Loucy (cell line): ENCODE measurements around the gene DAB1.

Source experiments
- H2AFZ ChIP-seq: fragments of 200-600 bp; sonication (generic); 2 replicates; pipeline ENCODE4 v1.6.0; 2016; ENCODE audit warnings: antibody characterized with exemption, mild to moderate bottlenecking, low read length, moderate library complexity
- H3F3A ChIP-seq: fragments of 200-600 bp; 2 replicates; pipeline ENCODE4 v1.6.0; 2016; ENCODE audit warnings: antibody characterized with exemption, low read depth, mild to moderate bottlenecking
- H3K27me3 ChIP-seq: fragments of 200-600 bp; sonication (generic); 2 replicates; pipeline ENCODE4 v1.6.1; 2014; ENCODE audit warnings: low read length, mild to moderate bottlenecking; ENCODE audit not compliant: insufficient read depth, poor library complexity, severe bottlenecking
- H3K36me3 ChIP-seq: fragments of 200-600 bp; sonication (generic); 2 replicates; pipeline ENCODE4 v1.6.1; 2016; ENCODE audit warnings: low read length; ENCODE audit not compliant: insufficient read depth
- H3K4me1 ChIP-seq: fragments of 200-600 bp; sonication (generic); 2 replicates; pipeline ENCODE4 v1.5.1; 2014; ENCODE audit warnings: low read length, mild to moderate bottlenecking; ENCODE audit not compliant: insufficient read depth, poor library complexity, severe bottlenecking
- H3K4me2 ChIP-seq: fragments of 200-600 bp; sonication (generic); 2 replicates; pipeline ENCODE4 v1.6.0; 2014; ENCODE audit warnings: antibody characterized with exemption, low read length, low read depth, mild to moderate bottlenecking; ENCODE audit not compliant: poor library complexity, severe bottlenecking
- H3K4me3 ChIP-seq: fragments of 200-600 bp; sonication (generic); 2 replicates; pipeline ENCODE4 v1.5.1; 2014; ENCODE audit warnings: low read length, mild to moderate bottlenecking, mixed read lengths; ENCODE audit not compliant: poor library complexity, severe bottlenecking
- H3K79me2 ChIP-seq: fragments of 200-600 bp; sonication (generic); 2 replicates; pipeline ENCODE4 v1.6.1; 2014; ENCODE audit warnings: low read length; ENCODE audit not compliant: insufficient read depth
- H3K9ac ChIP-seq: fragments of 200-600 bp; sonication (generic); 2 replicates; pipeline ENCODE4 v1.6.0; 2014; ENCODE audit warnings: mild to moderate bottlenecking, low read depth, low read length, moderate library complexity; ENCODE audit not compliant: poor library complexity, severe bottlenecking
- H3K9me2 ChIP-seq: fragments of 200-600 bp; sonication (generic); replicated peaks from 2 replicates; pipeline ENCODE4 v1.6.1; 2016; ENCODE audit warnings: low read depth, low read length, mixed read lengths
- H3K9me3 ChIP-seq: fragments of 200-600 bp; sonication (generic); 2 replicates; pipeline ENCODE4 v1.6.1; 2014; ENCODE audit warnings: mild to moderate bottlenecking, antibody characterized with exemption, low read length, low read depth; ENCODE audit not compliant: insufficient read depth
- H4K20me1 ChIP-seq: fragments of 200-600 bp; sonication (generic); 2 replicates; pipeline ENCODE4 v1.6.0; 2014; ENCODE audit warnings: antibody characterized with exemption, low read length, mild to moderate bottlenecking; ENCODE audit not compliant: insufficient read depth, poor library complexity, severe bottlenecking
- EZH2phosphoT487 ChIP-seq: fragments of 200-600 bp; IDR thresholded peaks from 2 replicates; pipeline ENCODE4 v1.6.1; 2018; ENCODE audit warnings: antibody characterized with exemption, mild to moderate bottlenecking, moderate library complexity, borderline replicate concordance
- TF ChIP-seq, protein P1 (sequence below): fragments of 200-600 bp; sonication (generic); conservative IDR thresholded peaks from 2 replicates; pipeline ENCODE4 v1.5.1; 2014; ENCODE audit warnings: mild to moderate bottlenecking, antibody characterized with exemption, low read length

The DAB1 gene

DNA sequence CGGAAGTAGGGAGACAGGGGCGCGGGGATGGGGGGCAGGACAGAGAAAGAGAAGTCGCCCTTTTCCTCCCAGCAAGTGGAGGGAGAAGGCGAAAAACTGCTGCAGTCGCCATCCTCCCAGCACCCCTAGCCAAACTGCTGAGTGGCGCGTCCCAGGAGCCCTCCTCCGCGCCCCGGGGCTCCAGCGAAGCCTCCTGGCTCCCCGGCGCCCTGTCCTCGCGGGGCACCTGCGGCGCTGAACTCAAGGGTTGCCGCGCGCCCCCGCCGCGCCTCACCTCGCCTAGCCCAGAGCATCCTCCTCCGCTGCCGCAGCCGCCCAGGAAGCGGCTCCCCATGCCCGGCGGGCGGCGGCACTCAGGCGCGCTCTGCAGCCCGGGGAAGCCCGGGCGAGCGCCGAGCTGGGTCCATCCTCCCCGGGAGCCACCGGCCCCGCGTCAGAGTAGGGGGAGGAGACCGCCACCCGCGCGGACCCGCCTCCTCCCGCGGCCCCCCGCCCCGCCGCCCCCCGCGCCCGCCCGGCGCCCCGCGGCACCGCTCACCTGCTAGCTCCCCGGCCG lies at the start of gene DAB1:
TSS of gene DAB1 (minus strand) at position 405 of the 556 bp plus-strand sequence. CDS start 133,030 bp downstream, outside the sequence.
- Histone ChIP-seq H3K9me3 (no peaks in the 10 kb centered on the region), H3F3A (no peaks in the 10 kb centered on the region), H3K27me3 (no peaks in the 10 kb centered on the region), H3K79me2 (no peaks in the 10 kb centered on the region), H3K9me2 (no peaks in the 10 kb centered on the region), H2AFZ (no peak within 1 kb of the TSS), H4K20me1 (no peaks in the 10 kb centered on the region), H3K4me2 (no peak within 1 kb of the TSS), H3K4me1 (no peaks in the 10 kb centered on the region), H3K4me3 (no peak within 1 kb of the TSS), H3K9ac (no peak within 1 kb of the TSS), H3K36me3 (no peaks in the 10 kb centered on the region)
- no peak for TF ChIP-seq EZH2phosphoT487

DNA sequence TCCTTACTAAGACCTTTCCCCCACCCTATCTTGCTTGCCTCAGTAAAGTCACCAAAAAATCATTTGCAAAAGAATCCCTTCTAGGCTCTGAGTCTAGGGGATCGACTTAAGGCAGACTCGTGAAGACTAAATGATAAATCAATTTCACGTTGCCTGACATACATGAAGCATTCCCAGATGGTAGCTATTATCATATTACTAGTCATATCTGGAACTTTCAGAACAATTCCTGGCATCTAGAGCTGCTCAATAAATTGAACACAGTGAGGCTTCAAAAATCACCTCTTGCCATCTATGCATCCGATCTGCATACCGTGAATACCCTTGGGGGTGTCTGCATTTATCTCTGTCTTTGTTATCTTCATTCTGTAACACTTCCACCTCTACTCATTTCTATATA lies 49.6 kb upstream of the DAB1 start:
- no peak overlapping the region for H2AFZ ChIP-seq
- H3K9ac ChIP-seq, result no peak overlapping the region
- no peaks in the 10 kb centered on the region for H3K36me3 ChIP-seq
- H3K9me2 ChIP-seq, result no peaks in the 10 kb centered on the region
- H3K27me3 ChIP-seq, result no peaks in the 10 kb centered on the region
- no peaks in the 10 kb centered on the region for H3F3A ChIP-seq
- no peak for TF ChIP-seq EZH2phosphoT487
- TF ChIP-seq, protein P1, sequence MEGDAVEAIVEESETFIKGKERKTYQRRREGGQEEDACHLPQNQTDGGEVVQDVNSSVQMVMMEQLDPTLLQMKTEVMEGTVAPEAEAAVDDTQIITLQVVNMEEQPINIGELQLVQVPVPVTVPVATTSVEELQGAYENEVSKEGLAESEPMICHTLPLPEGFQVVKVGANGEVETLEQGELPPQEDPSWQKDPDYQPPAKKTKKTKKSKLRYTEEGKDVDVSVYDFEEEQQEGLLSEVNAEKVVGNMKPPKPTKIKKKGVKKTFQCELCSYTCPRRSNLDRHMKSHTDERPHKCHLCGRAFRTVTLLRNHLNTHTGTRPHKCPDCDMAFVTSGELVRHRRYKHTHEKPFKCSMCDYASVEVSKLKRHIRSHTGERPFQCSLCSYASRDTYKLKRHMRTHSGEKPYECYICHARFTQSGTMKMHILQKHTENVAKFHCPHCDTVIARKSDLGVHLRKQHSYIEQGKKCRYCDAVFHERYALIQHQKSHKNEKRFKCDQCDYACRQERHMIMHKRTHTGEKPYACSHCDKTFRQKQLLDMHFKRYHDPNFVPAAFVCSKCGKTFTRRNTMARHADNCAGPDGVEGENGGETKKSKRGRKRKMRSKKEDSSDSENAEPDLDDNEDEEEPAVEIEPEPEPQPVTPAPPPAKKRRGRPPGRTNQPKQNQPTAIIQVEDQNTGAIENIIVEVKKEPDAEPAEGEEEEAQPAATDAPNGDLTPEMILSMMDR, result no peak
- no peaks in the 10 kb centered on the region for H3K79me2 ChIP-seq
- H3K4me1 ChIP-seq, result no peaks in the 10 kb centered on the region
- no peaks in the 10 kb centered on the region for H3K9me3 ChIP-seq
- H3K4me3 ChIP-seq, result no peak overlapping the region
- no peaks in the 10 kb centered on the region for H4K20me1 ChIP-seq
- H3K4me2 ChIP-seq, result no peak overlapping the region

DNA sequence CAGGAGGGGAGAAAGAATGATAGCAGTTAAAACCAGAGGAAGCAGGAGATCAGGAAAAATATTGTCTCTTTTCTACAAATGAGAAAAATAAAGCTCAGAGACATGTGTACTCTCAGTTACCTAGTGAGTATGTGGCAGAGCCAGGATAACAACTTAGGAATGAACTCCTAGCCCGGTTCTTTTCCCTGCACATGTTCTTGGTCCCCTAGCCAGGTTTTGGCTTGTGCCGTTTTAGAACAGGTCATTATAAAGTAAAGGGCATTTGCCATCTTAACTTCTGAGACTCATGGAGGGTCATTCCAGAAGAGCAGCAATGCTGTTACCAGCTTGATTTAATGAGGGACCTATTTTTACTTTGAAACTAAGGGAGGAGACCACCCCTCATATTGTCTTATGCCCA lies 48.1 kb upstream of the DAB1 start:
- TF ChIP-seq, protein P1, result no peak
- TF ChIP-seq EZH2phosphoT487, result no peak
- Histone ChIP-seq H2AFZ (no peak overlapping the region), H3K9me3 (no peaks in the 10 kb centered on the region), H3K9me2 (no peaks in the 10 kb centered on the region), H3K9ac (no peak overlapping the region), H3K27me3 (no peaks in the 10 kb centered on the region), H4K20me1 (no peaks in the 10 kb centered on the region), H3K4me1 (no peaks in the 10 kb centered on the region), H3K79me2 (no peaks in the 10 kb centered on the region), H3K36me3 (no peaks in the 10 kb centered on the region), H3K4me3 (no peak overlapping the region), H3K4me2 (no peak overlapping the region), H3F3A (no peaks in the 10 kb centered on the region)

DNA sequence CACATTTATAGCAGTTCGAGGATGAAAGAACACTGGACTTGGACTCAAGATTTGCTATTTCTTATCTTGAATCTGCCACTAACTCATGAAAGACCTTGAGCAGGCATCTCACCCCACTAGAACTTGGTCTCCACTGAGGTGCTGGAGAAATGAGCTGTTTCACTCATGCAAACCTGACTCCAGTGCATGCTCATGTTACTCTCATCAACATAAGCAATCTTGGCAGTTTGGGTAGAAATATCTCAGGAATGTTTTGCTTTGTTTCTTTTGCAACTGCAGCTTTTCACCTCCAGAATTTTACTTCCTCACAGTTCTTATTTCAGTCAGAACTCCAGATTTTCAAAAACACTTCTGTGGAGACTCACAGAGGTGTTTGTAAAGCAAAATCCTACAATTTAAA lies 46.2 kb upstream of the DAB1 start:
- no peaks in the 10 kb centered on the region for H3F3A ChIP-seq
- TF ChIP-seq, protein P1, result no peak
- no peak for TF ChIP-seq EZH2phosphoT487

More for the DNA sequence above, 46.2 kb upstream of the DAB1 start:
- H2AFZ ChIP-seq, result no peak overlapping the region
- no peaks in the 10 kb centered on the region for H3K36me3 ChIP-seq
- no peak overlapping the region for H3K4me2 ChIP-seq
- no peaks in the 10 kb centered on the region for H3K27me3 ChIP-seq
- no peak overlapping the region for H3K4me3 ChIP-seq
- no peaks in the 10 kb centered on the region for H4K20me1 ChIP-seq
- no peaks in the 10 kb centered on the region for H3K4me1 ChIP-seq
- H3K9ac ChIP-seq, result no peak overlapping the region
- H3K79me2 ChIP-seq, result no peaks in the 10 kb centered on the region
- H3K9me2 ChIP-seq, result no peaks in the 10 kb centered on the region
- H3K9me3 ChIP-seq, result no peaks in the 10 kb centered on the region
